Raji (cell line): Measurements from ENCODE around the gene KRT40.

ENCODE experiments used
- POLR2A ChIP-seq: IDR thresholded peaks from 2 replicates; pipeline ENCODE4 v1.6.1; 2011; ENCODE audit warnings: low read depth, low read length, control low read depth; ENCODE audit not compliant: insufficient read depth

KRT40 gene

GRCh38 chr17:40984226-40984625, at the start of gene KRT40:
Gene KRT40 (minus strand): TSS chr17:40984326. CDS start chr17:40984273, 53 bp downstream.
- TF ChIP-seq POLR2A: no peak

- TF ChIP-seq POLR2A: no peak
These were observed 45.6 kb upstream of the KRT40 start, which contains the start of gene KRTAP1-4 for GRCh38 chr17:41029633-41030245. Gene KRTAP1-4 (minus strand): TSS chr17:41030195. CDS start chr17:41030078, 117 bp downstream.

- no peak for TF ChIP-seq POLR2A
These were observed 42.8 kb upstream of the KRT40 start, which contains the start of gene KRTAP1-5 for GRCh38 chr17:41026715-41027471. Gene KRTAP1-5 (minus strand): TSS chr17:41027208. CDS start chr17:41027155, 53 bp downstream.

GRCh38 chr17:41024697-41025096, 40.6 kb upstream of the KRT40 start:
- TF ChIP-seq POLR2A: no peak

GRCh38 chr17:41020336-41020735, 36.2 kb upstream of the KRT40 start:
- no peak for TF ChIP-seq POLR2A

GRCh38 chr17:41019415-41019814, 35.3 kb upstream of the KRT40 start:
- no peak for TF ChIP-seq POLR2A

GRCh38 chr17:41018541-41018940, 34.4 kb upstream of the KRT40 start:
- no peak for TF ChIP-seq POLR2A

- no peak for TF ChIP-seq POLR2A
These were observed 32.6 kb upstream of the KRT40 start for GRCh38 chr17:41016578-41017215.

- no peak for TF ChIP-seq POLR2A
These were observed 31.3 kb upstream of the KRT40 start for GRCh38 chr17:41015454-41015853.

- no peak for TF ChIP-seq POLR2A
These were observed 29.5 kb upstream of the KRT40 start for GRCh38 chr17:41013606-41014005.

- no peak for TF ChIP-seq POLR2A
These were observed 29.1 kb upstream of the KRT40 start for GRCh38 chr17:41013181-41013580.

- no peak for TF ChIP-seq POLR2A
These were observed 28.4 kb upstream of the KRT40 start for GRCh38 chr17:41012326-41013120.

- TF ChIP-seq POLR2A: no peak
These were observed 26.3 kb upstream of the KRT40 start for GRCh38 chr17:41010441-41010840.

GRCh38 chr17:41009936-41010335, 25.8 kb upstream of the KRT40 start:
- TF ChIP-seq POLR2A: no peak

- TF ChIP-seq POLR2A: no peak
These were observed 25.2 kb upstream of the KRT40 start for GRCh38 chr17:41009301-41009760.
